ENCODE measurements around the gene RAB3C. TPM values are rescaled to one million over a fixed set of nuclear protein-coding genes. Genes with fewer than 3 reads are reported as not detected.

RAB3C gene
- total and polyA plus RNA-seq, 12 donors: 0.09 to 22.0 (median 6.1) TPM

DNA sequence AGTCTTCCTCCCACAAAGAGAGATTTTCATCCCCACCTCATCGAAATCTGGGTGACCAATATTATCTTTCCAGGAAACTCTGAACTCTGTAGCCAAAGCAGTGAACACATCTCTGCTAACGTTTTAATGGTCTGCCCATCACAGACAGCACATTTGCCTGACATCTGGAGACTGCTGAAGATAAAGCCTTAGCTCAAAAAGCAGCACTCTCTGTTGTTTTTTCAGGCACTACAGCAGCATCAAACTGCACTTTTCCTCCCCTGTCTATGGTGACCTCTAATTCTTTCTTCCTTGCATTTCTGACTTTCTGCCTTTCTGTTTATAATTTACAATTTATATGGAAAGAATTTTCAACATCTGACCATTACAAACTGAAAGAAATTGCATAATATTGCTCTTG, 66.8 kb downstream of the RAB3C start:
- WGBS, 4 donors: 32 to 45% (median 38%) methylated on average over 2 of the region's 2 CpGs
- no peaks in the 10 kb centered on the region for H3K4me1 ChIP-seq (replicated peaks in 1 of 2)
- H3K9me3 ChIP-seq (replicated peaks in 1 of 3): no peaks in the 10 kb centered on the region
- no peak for DNase-seq
- H3K4me3 ChIP-seq: no peak overlapping the region
- no peaks in the 10 kb centered on the region for H3K36me3 ChIP-seq (replicated peaks in 1 of 2)
- TF ChIP-seq CTCF (IDR thresholded peaks at IDR 0.05): no peak
- TF ChIP-seq POLR2A (IDR thresholded peaks at IDR 0.05): no peak
- no peak overlapping the region for H3K27ac ChIP-seq
- intact Hi-C loops (cut with DNase I): no loop called here
- H3K27me3 ChIP-seq: no peaks in the 10 kb centered on the region

- Histone ChIP-seq H3K27ac (no peak overlapping the region), H3K4me3 (no peak overlapping the region), H3K36me3 (replicated peaks in 1 of 2) (no peaks in the 10 kb centered on the region), H3K27me3 (no peaks in the 10 kb centered on the region), H3K4me1 (replicated peaks in 1 of 2) (no peaks in the 10 kb centered on the region), H3K9me3 (replicated peaks in 1 of 3) (no peaks in the 10 kb centered on the region)
- intact Hi-C loops (cut with DNase I): no loop called here
- WGBS, 4 donors: 84 to 100% (median 88%) methylated on average over 1 of the region's 1 CpG
- DNase-seq: no peak
- TF ChIP-seq CTCF (IDR thresholded peaks at IDR 0.05) (no peak), POLR2A (IDR thresholded peaks at IDR 0.05) (no peak)
Measured at GRCh38 chr5:58653521-58653920, 70.6 kb downstream of the RAB3C start.

- Histone ChIP-seq H3K4me1 (replicated peaks in 1 of 2) (no peaks in the 10 kb centered on the region), H3K4me3 (no peak overlapping the region), H3K9me3 (replicated peaks in 1 of 3) (no peaks in the 10 kb centered on the region), H3K36me3 (replicated peaks in 1 of 2) (no peaks in the 10 kb centered on the region), H3K27ac (no peak overlapping the region), H3K27me3 (no peaks in the 10 kb centered on the region)
- TF ChIP-seq POLR2A (IDR thresholded peaks at IDR 0.05): no peak
- TF ChIP-seq CTCF (IDR thresholded peaks at IDR 0.05): no peak
- DNase-seq: no peak
- 0 to 73% (median 27%) methylated on average over 1 of the region's 1 CpG for WGBS, 4 donors
- intact Hi-C loops (cut with DNase I): no loop called here
Measured at GRCh38 chr5:58666141-58666540, 83.3 kb downstream of the RAB3C start.

DNA sequence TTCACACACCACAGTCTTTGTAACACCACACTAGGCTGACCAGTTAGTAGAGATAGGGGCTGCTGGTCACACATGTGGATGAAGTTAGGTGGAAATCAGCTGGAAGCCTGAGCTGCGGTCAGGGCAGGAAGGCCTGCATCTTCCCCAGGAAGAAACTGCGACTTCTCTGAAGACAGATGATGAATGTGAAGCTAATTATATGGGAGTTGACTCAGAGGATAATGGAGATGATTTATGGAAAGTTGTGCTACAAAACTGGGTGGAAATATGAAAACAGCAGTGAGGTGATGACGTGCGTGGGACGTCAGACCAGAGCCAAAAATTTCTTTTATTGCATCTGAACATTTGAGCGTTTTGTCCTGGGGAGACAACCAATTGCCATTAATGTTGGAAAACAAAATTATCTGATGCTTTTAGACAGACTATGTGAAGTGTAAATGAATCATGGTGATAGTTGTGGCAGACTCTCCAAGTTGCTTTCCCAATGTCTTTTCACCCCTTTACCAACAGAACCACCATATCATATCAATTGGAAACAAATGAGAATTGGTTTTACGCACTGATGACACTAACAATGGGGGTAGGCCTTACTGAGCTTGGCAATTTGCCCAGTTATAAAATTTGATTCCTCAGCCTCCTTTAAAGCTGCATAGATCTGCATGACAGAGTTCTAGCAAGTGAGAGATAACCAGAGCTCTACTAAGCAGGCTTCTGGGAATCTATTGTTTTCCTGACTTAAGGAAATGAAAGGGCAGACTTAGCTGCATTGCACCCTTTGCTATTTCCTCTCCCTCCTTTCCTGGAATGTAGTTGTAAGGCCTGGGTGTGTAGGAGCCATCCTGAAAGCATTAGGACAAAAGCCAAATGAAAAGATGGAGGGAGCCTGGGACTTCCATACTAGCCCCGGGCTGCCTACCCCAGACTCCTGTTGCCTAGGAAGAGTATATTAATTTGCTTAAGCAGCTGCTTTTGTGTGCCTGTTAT, 84.0 kb downstream of the RAB3C start:
- peak overlapping the region in 2 of 5 donors; percentile 13 to 24 for H3K27ac ChIP-seq
- no peak overlapping the region for H3K4me3 ChIP-seq
- WGBS, 4 donors: 59 to 69% (median 66%) methylated on average over 8 of the region's 8 CpGs

More for the DNA sequence above, 84.0 kb downstream of the RAB3C start:
- intact Hi-C loops (cut with DNase I): no loop called here
- Histone ChIP-seq H3K36me3 (replicated peaks in 1 of 2) (no peaks in the 10 kb centered on the region), H3K4me1 (replicated peaks in 1 of 2) (no peaks in the 10 kb centered on the region), H3K27me3 (no peaks in the 10 kb centered on the region), H3K9me3 (replicated peaks in 1 of 3) (no peaks in the 10 kb centered on the region)
- no peak for TF ChIP-seq POLR2A (IDR thresholded peaks at IDR 0.05)
- TF ChIP-seq CTCF (IDR thresholded peaks at IDR 0.05): no peak
- DNase-seq: peak in 2 of 7 donors; percentile 1 to 63
